ENCODE results near the gene ZC3H18.

The ZC3H18 gene

GRCh38 chr16:88650749-88651275 is 80.6 kb downstream of the ZC3H18 start, which contains the start of gene CYBA:
Gene CYBA, minus strand, starts transcription at chr16:88651053. Its CDS starts 40 bp downstream, at chr16:88651013.
- peak; percentile 99 for DNase-seq (ENCODE audit: low spot score)
- in situ Hi-C loops (cut with MboI; ENCODE audit: low pct_unique_long_range_greater_than_20kb, low sequenced_read_pairs, unreplicated experiment): no loop called here
- no peak for TF ChIP-seq CTCF (IDR thresholded peaks at IDR 0.05; ENCODE audit: extremely low read depth, insufficient read depth, missing control alignments)

GRCh38 chr16:88651276-88651988 is 81.2 kb downstream of the ZC3H18 start:
- DNase-seq (ENCODE audit: low spot score): peak; percentile 94
- in situ Hi-C loops (cut with MboI; ENCODE audit: low pct_unique_long_range_greater_than_20kb, low sequenced_read_pairs, unreplicated experiment): no loop called here
- TF ChIP-seq CTCF (IDR thresholded peaks at IDR 0.05; ENCODE audit: extremely low read depth, insufficient read depth, missing control alignments): no peak

GRCh38 chr16:88651989-88652761 is 82.0 kb downstream of the ZC3H18 start:
- in situ Hi-C loops (cut with MboI; ENCODE audit: low pct_unique_long_range_greater_than_20kb, low sequenced_read_pairs, unreplicated experiment): no loop called here
- TF ChIP-seq CTCF (IDR thresholded peaks at IDR 0.05; ENCODE audit: extremely low read depth, insufficient read depth, missing control alignments): no peak
- no peak for DNase-seq (ENCODE audit: low spot score)

GRCh38 chr16:88652762-88653063 is 82.5 kb downstream of the ZC3H18 start:
- in situ Hi-C loops (cut with MboI; ENCODE audit: low pct_unique_long_range_greater_than_20kb, low sequenced_read_pairs, unreplicated experiment): no loop called here
- TF ChIP-seq CTCF (IDR thresholded peaks at IDR 0.05; ENCODE audit: extremely low read depth, insufficient read depth, missing control alignments): no peak
- DNase-seq (ENCODE audit: low spot score): no peak

GRCh38 chr16:88653101-88653500 is 82.9 kb downstream of the ZC3H18 start:
- DNase-seq (ENCODE audit: low spot score): no peak

More at GRCh38 chr16:88653101-88653500, 82.9 kb downstream of the ZC3H18 start:
- in situ Hi-C loops (cut with MboI; ENCODE audit: low pct_unique_long_range_greater_than_20kb, low sequenced_read_pairs, unreplicated experiment): no loop called here
- TF ChIP-seq CTCF (IDR thresholded peaks at IDR 0.05; ENCODE audit: extremely low read depth, insufficient read depth, missing control alignments): no peak
